SK-N-SH (cell line): ENCODE results near the gene HM13. TPM values are rescaled to one million over a fixed set of nuclear protein-coding genes. Genes with fewer than 3 reads are reported as not detected.

ENCODE experiments used
- CTCF ChIA-PET: fragments of 300-600, 350-600 bp; formaldehyde crosslinking; extraction: SDS; loops from one replicate; lab custom pipeline; 2021; lab: Yijun Ruan, JAX
- POLR2A ChIA-PET: fragments of 350-600 bp; sonication (Branson Sonifier 250); formaldehyde crosslinking; extraction: SDS; loops from one replicate; lab custom pipeline; 2020; ENCODE audit warnings: antibody characterized with exemption, inconsistent platforms; lab: Yijun Ruan, JAX
- DNase-seq: peaks from one replicate; pipeline ENCODE4 v3.0.0; 2012
- H2AFZ ChIP-seq: fragments of 200-600 bp; sonication (generic); 2 replicates; pipeline ENCODE4 v1.8.1; 2016; ENCODE audit warnings: antibody characterized with exemption, mild to moderate bottlenecking, low read depth
- H3F3A ChIP-seq: fragments of 200-600 bp; sonication (generic); replicated peaks from 2 replicates; pipeline ENCODE3; 2016; ENCODE audit warnings: antibody characterized with exemption, mild to moderate bottlenecking; ENCODE audit not compliant: insufficient read depth
- H3K27ac ChIP-seq, 2 experiments: fragments of 200-500 bp in 1 of 2; fragments of 200-600 bp in 1 of 2; sonication (Bioruptor generic) in 1 of 2; sonication (generic), shearing (Covaris generic) in 1 of 2; 2 replicates each; pipeline versions ENCODE4 v1.5.1 to v1.6.1; 2014 to 2016; ENCODE audit warnings: low read depth in 2 of 2, inconsistent platforms in 1 of 2, low read length in 1 of 2, mild to moderate bottlenecking in 1 of 2, mixed read lengths in 1 of 2
- H3K27me3 ChIP-seq: fragments of 200-600 bp; sonication (generic), shearing (Covaris generic); 2 replicates; pipeline ENCODE4 v1.6.1; 2016; ENCODE audit warnings: mixed run types; ENCODE audit not compliant: insufficient read depth
- H3K36me3 ChIP-seq, 2 experiments: fragments of 200-500 bp in 1 of 2; fragments of 200-600 bp in 1 of 2; sonication (Bioruptor generic) in 1 of 2; sonication (generic) in 1 of 2; replicated peaks in 1 of 2; 2 replicates each; pipeline versions ENCODE3 to v1.5.1; 2014 to 2016; ENCODE audit warnings: low read length in 1 of 2, mild to moderate bottlenecking in 1 of 2; ENCODE audit not compliant: insufficient read depth in 2 of 2, control insufficient read depth in 1 of 2
- H3K4me1 ChIP-seq, 2 experiments: fragments of 200-500 bp in 1 of 2; fragments of 200-600 bp in 1 of 2; sonication (Bioruptor generic) in 1 of 2; sonication (generic), shearing (Covaris generic) in 1 of 2; 2 replicates each; pipeline versions ENCODE4 v1.5.1 to v1.6.1; 2014 to 2016; ENCODE audit warnings: low read depth in 1 of 2, low read length in 1 of 2, mixed run types in 1 of 2; ENCODE audit not compliant: insufficient read depth in 2 of 2, control insufficient read depth in 1 of 2
- H3K4me2 ChIP-seq: fragments of 200-600 bp; sonication (generic), shearing (Covaris generic); 2 replicates; pipeline ENCODE4 v1.6.1; 2017; ENCODE audit warnings: mixed run types
- H3K4me3 ChIP-seq, 2 experiments: fragments of 200-500 bp in 1 of 2; fragments of 200-600 bp in 1 of 2; sonication (Bioruptor generic) in 1 of 2; sonication (generic), shearing (Covaris generic) in 1 of 2; 2 replicates each; pipeline versions ENCODE4 v1.5.1 to v1.8.1; 2014 to 2016; ENCODE audit warnings: low read depth in 2 of 2, inconsistent platforms in 1 of 2, low read length in 1 of 2, mild to moderate bottlenecking in 1 of 2, mixed read lengths in 1 of 2, moderate library complexity in 1 of 2
- H3K79me2 ChIP-seq: fragments of 200-600 bp; sonication (generic); 2 replicates; pipeline ENCODE4 v1.8.1; 2017; ENCODE audit warnings: mild to moderate bottlenecking; ENCODE audit not compliant: insufficient read depth
- H3K9ac ChIP-seq: fragments of 200-600 bp; sonication (generic); 2 replicates; pipeline ENCODE4 v1.6.1; 2017; ENCODE audit warnings: mixed run types
- H3K9me2 ChIP-seq: fragments of 200-600 bp; sonication (generic); 2 replicates; pipeline ENCODE4 v1.6.1; 2017; ENCODE audit warnings: mixed run types
- H3K9me3 ChIP-seq: fragments of 200-600 bp; sonication (generic); 2 replicates; pipeline ENCODE4 v1.6.1; 2017; ENCODE audit warnings: mixed run types, mild to moderate bottlenecking, moderate library complexity
- H4K20me1 ChIP-seq: fragments of 200-600 bp; sonication (generic); 2 replicates; pipeline ENCODE4 v1.6.1; 2017; ENCODE audit warnings: mild to moderate bottlenecking, mixed run types; ENCODE audit not compliant: insufficient read depth
- CHD2 ChIP-seq: fragments of 150-350 bp; IDR thresholded peaks from 2 replicates; pipeline ENCODE4 v1.6.1; 2018; ENCODE audit warnings: low read length; ENCODE audit not compliant: partially characterized antibody
- ELF1 ChIP-seq: IDR thresholded peaks from 2 replicates; pipeline ENCODE4 v1.4.0; 2012
- EZH2phosphoT487 ChIP-seq: fragments of 200-600 bp; sonication (generic); IDR thresholded peaks from 2 replicates; pipeline ENCODE4 v1.6.1; 2017; ENCODE audit warnings: low read depth, mixed run types, mild to moderate bottlenecking, antibody characterized with exemption, moderate library complexity, borderline replicate concordance
- FOSL2 ChIP-seq: IDR thresholded peaks from 2 replicates; pipeline ENCODE4 v1.4.0; 2012; ENCODE audit warnings: low read depth, mild to moderate bottlenecking, moderate library complexity, borderline replicate concordance
- FOXJ3 ChIP-seq: sonication (generic); formaldehyde crosslinking; IDR thresholded peaks from 2 replicates; pipeline ENCODE4 v1.5.1; 2020; ENCODE audit warnings: mild to moderate bottlenecking, missing genetic modification reagents
- FOXM1 ChIP-seq: IDR thresholded peaks from 2 replicates; pipeline ENCODE4 v1.4.0; 2012; ENCODE audit warnings: low read depth, mild to moderate bottlenecking
- GATA2 ChIP-seq: sonication (generic); formaldehyde crosslinking; IDR thresholded peaks from 2 replicates; pipeline ENCODE4 v1.5.0; 2020; ENCODE audit warnings: mild to moderate bottlenecking, missing genetic modification reagents
- JUND ChIP-seq: IDR thresholded peaks from 2 replicates; pipeline ENCODE4 v1.4.0; 2012
- MAX ChIP-seq: IDR thresholded peaks from 2 replicates; pipeline ENCODE4 v1.4.0; 2012; ENCODE audit warnings: low read depth
- MXI1 ChIP-seq: IDR thresholded peaks from 2 replicates; pipeline ENCODE4 v1.6.1; 2012; ENCODE audit warnings: mild to moderate bottlenecking, low read depth, low read length, improper control_type of control experiment
- NFIC ChIP-seq: IDR thresholded peaks from 2 replicates; pipeline ENCODE4 v1.4.0; 2012; ENCODE audit warnings: borderline replicate concordance
- RCOR1 ChIP-seq: fragments of 150-350 bp; IDR thresholded peaks from 2 replicates; pipeline ENCODE4 v1.6.1; 2017; ENCODE audit warnings: antibody characterized with exemption, low read length
- RFX5 ChIP-seq: IDR thresholded peaks from 2 replicates; pipeline ENCODE4 v1.6.1; 2012; ENCODE audit warnings: mild to moderate bottlenecking, improper control_type of control experiment, low read length
- RXRA ChIP-seq: IDR thresholded peaks from 2 replicates; pipeline ENCODE4 v1.4.0; 2012; ENCODE audit warnings: low read depth, mild to moderate bottlenecking, borderline replicate concordance
- TEAD4 ChIP-seq: IDR thresholded peaks from 2 replicates; pipeline ENCODE4 v1.4.0; 2012; ENCODE audit warnings: mild to moderate bottlenecking, borderline replicate concordance; ENCODE audit not compliant: insufficient read depth
- USF1 ChIP-seq: IDR thresholded peaks from 2 replicates; pipeline ENCODE4 v1.4.0; 2012; ENCODE audit warnings: low read depth, borderline replicate concordance
- YY1 ChIP-seq: IDR thresholded peaks from 2 replicates; pipeline ENCODE4 v1.4.0; 2012; ENCODE audit warnings: low read depth, mild to moderate bottlenecking
- WGBS: methylation state at CpG from one replicate; pipeline ENCODE4 v1.1.6; 2017; ENCODE audit warnings: low lambda C conversion rate; 5-methylcytosine and 5-hydroxymethylcytosine counted together
- polyA plus RNA-seq, 3 experiments: library from polyadenylated mRNA; depleted of rRNA; stranded (reverse); fragments of >200 nt; gene quantifications; 2 replicates each; pipeline ENCODE4 v1.2.3, GENCODE V29; 2012

Gene HM13
- polyA plus RNA-seq, 1 of the 3 experiments (the other 2 are of a cell fraction), result 160 TPM

- no peaks in the 10 kb centered on the region for H3K27me3 ChIP-seq
- H3K79me2 ChIP-seq, result no peaks in the 10 kb centered on the region; the same call in 1 of the 2 replicates
- H3K9me2 ChIP-seq, result no peaks in the 10 kb centered on the region
- ChIA-PET POLR2A (interaction anchor here (0.6 to 5.3 kb wide), 12 partner anchors 9 to 176 kb away, joined by 3 to 48 read pairs (median 5); partner anchors contain the start of genes ID1 and TPX2), CTCF (interaction anchor here (0.7 to 31.0 kb wide), 32 partner anchors 8 to 390 kb away, joined by 3 to 1802 read pairs (median 4); partner anchors contain the start of genes BCL2L1, FOXS1, HM13 and ID1)
- H3F3A ChIP-seq, result peaks cover 40% of the 10 kb centered on the region
- peak overlapping the region; percentile 62; the same call in 1 of the 2 replicates for H3K9ac ChIP-seq
- H3K36me3 ChIP-seq, result peaks cover 29 to 35% of the 10 kb centered on the region in 2 experiments
- WGBS, result 60% methylated on average over 1 of the region's 1 CpG
- H3K27ac ChIP-seq, result peak overlapping the region; percentile 73 to 96
- peaks cover 26 to 33% of the 10 kb centered on the region in 2 experiments for H3K4me1 ChIP-seq
- no peak overlapping the region for H2AFZ ChIP-seq
- H3K4me3 ChIP-seq, result no peak overlapping the region
- DNase-seq, result no peak
- TF ChIP-seq ELF1, result no peak
- TF ChIP-seq USF1, result no peak
- no peak for TF ChIP-seq EZH2phosphoT487
- TF ChIP-seq TEAD4, result no peak
- no peak for TF ChIP-seq RCOR1
- no peak for TF ChIP-seq FOXJ3 (CRISPR knock-in tag)
- TF ChIP-seq, all 33 proteins: peak for 0
- Histone ChIP-seq H3K4me2 (no peak overlapping the region), H3K9me3 (no peaks in the 10 kb centered on the region), H4K20me1 (no peaks in the 10 kb centered on the region)
These were observed 48.0 kb downstream of the HM13 start for GRCh38 chr20:31562241-31562640.

DNA sequence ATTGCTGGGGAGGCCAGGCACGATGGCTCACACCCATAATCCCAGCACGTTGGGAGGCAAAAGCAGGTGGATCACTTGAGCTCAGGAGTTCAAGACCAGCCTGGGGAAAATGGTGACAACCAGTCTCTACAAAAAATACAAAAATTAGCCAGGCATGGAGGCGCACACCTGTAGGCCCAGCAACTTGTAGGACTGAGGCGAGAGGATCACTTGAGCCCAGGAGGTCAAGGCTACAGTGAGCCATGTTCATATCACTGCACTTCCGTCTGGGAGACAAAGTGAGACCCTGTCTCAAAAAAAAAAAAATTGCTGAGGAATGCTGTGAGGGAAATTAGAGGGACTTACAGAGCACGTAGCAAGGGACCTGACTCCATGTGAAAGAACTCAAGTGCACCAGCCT, 50.0 kb downstream of the HM13 start:
- H3K9me2 ChIP-seq, result no peaks in the 10 kb centered on the region
- no peaks in the 10 kb centered on the region; the same call in 1 of the 2 replicates for H3K79me2 ChIP-seq
- no peak for DNase-seq
- no peak overlapping the region for H2AFZ ChIP-seq
- H3F3A ChIP-seq, result peaks cover 57% of the 10 kb centered on the region
- H3K4me3 ChIP-seq, result no peak overlapping the region
- H3K4me1 ChIP-seq, result peaks cover 42 to 46% of the 10 kb centered on the region in 2 experiments
- 94% methylated on average over 6 of the region's 6 CpGs for WGBS
- peaks cover 33 to 35% of the 10 kb centered on the region in 2 experiments for H3K36me3 ChIP-seq
- no peak overlapping the region for H3K27ac ChIP-seq
- no peak overlapping the region for H3K9ac ChIP-seq
- no peaks in the 10 kb centered on the region for H3K27me3 ChIP-seq
- ChIA-PET POLR2A (interaction anchor here (5.3 kb wide), 1 partner anchor 48 kb away, joined by 48 read pairs; no protein-coding TSS in a partner anchor), CTCF (interaction anchor here (2.0 to 31.0 kb wide), 4 partner anchors 47 to 159 kb away, joined by 6 to 1802 read pairs (median 38); partner anchors contain the start of genes BCL2L1 and ID1)
- no peaks in the 10 kb centered on the region for H3K9me3 ChIP-seq
- TF ChIP-seq RXRA (no peak), NFIC (no peak), RCOR1 (no peak), RFX5 (no peak), GATA2 (CRISPR knock-in tag) (no peak), FOXJ3 (CRISPR knock-in tag) (no peak), MXI1 (no peak), EZH2phosphoT487 (no peak), FOSL2 (no peak), MAX (no peak), CHD2 (no peak), JUND (no peak), FOXM1 (no peak), YY1 (no peak)
- no peak overlapping the region for H3K4me2 ChIP-seq
- H4K20me1 ChIP-seq, result no peaks in the 10 kb centered on the region
